Liver (tissue), 3 donors: Measurements from ENCODE around the gene DIAPH2.

Experiments
- FOXA1 ChIP-seq: IDR thresholded peaks from 2 replicates; pipeline ENCODE4 v1.6.1; 2016; ENCODE audit warnings: antibody characterized with exemption
- GABPA ChIP-seq, 2 donors: IDR thresholded peaks in 1 of 2; conservative IDR thresholded peaks in 1 of 2; 2 replicates each; pipeline ENCODE4 v1.6.1; 2016; ENCODE audit warnings: antibody characterized with exemption in 2 of 2, mild to moderate bottlenecking in 1 of 2, moderate library complexity in 1 of 2
- JUND ChIP-seq, 2 donors: IDR thresholded peaks; 2 replicates each; pipeline ENCODE4 v1.6.1; 2016; ENCODE audit warnings: antibody characterized with exemption in 2 of 2
- NR2F2 ChIP-seq: IDR thresholded peaks from 2 replicates; pipeline ENCODE4 v1.6.1; 2016; ENCODE audit warnings: antibody characterized with exemption
- RAD21 ChIP-seq, 2 donors: IDR thresholded peaks; 2 replicates each; pipeline ENCODE4 v1.6.1; 2016; ENCODE audit warnings: antibody characterized with exemption in 2 of 2, mild to moderate bottlenecking in 2 of 2
- YY1 ChIP-seq: IDR thresholded peaks from 2 replicates; pipeline ENCODE4 v1.6.1; 2016; ENCODE audit warnings: antibody characterized with exemption, mild to moderate bottlenecking
- TF ChIP-seq, protein P1 (sequence below): IDR thresholded peaks from 2 replicates; pipeline ENCODE4 v1.6.1; 2016; ENCODE audit warnings: antibody characterized with exemption, mild to moderate bottlenecking
- TF ChIP-seq, protein P2 (sequence below): fragments of 150-350 bp; IDR thresholded peaks from 2 replicates; pipeline ENCODE4 v1.5.1; 2017; ENCODE audit warnings: improper control_type of control experiment, low read depth, low read length; ENCODE audit not compliant: missing input control
- donor health status: healthy.
- donor health status: healthy.

DNA sequence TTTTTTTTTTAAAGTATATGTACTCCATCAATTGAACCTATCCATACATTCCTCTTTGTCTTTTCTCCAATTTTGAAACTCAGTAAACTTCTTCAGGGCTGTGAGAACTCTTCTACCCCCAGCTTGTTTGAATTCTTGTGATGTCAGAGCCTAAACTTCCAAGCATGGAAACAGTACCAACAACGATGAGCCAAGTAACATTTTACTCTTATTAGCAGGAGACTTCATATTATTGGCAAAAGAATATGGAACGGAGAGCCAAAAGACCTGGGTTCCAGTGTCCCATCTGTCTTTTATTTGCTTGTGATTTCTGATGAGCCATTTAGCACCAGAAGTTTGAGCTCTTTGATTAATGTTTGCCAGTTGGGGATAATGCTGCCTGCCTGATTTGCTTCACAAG is 5.3 kb downstream of the DIAPH2 start:
- TF ChIP-seq, protein P1, sequence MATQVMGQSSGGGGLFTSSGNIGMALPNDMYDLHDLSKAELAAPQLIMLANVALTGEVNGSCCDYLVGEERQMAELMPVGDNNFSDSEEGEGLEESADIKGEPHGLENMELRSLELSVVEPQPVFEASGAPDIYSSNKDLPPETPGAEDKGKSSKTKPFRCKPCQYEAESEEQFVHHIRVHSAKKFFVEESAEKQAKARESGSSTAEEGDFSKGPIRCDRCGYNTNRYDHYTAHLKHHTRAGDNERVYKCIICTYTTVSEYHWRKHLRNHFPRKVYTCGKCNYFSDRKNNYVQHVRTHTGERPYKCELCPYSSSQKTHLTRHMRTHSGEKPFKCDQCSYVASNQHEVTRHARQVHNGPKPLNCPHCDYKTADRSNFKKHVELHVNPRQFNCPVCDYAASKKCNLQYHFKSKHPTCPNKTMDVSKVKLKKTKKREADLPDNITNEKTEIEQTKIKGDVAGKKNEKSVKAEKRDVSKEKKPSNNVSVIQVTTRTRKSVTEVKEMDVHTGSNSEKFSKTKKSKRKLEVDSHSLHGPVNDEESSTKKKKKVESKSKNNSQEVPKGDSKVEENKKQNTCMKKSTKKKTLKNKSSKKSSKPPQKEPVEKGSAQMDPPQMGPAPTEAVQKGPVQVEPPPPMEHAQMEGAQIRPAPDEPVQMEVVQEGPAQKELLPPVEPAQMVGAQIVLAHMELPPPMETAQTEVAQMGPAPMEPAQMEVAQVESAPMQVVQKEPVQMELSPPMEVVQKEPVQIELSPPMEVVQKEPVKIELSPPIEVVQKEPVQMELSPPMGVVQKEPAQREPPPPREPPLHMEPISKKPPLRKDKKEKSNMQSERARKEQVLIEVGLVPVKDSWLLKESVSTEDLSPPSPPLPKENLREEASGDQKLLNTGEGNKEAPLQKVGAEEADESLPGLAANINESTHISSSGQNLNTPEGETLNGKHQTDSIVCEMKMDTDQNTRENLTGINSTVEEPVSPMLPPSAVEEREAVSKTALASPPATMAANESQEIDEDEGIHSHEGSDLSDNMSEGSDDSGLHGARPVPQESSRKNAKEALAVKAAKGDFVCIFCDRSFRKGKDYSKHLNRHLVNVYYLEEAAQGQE: no peak
- TF ChIP-seq, protein P2, sequence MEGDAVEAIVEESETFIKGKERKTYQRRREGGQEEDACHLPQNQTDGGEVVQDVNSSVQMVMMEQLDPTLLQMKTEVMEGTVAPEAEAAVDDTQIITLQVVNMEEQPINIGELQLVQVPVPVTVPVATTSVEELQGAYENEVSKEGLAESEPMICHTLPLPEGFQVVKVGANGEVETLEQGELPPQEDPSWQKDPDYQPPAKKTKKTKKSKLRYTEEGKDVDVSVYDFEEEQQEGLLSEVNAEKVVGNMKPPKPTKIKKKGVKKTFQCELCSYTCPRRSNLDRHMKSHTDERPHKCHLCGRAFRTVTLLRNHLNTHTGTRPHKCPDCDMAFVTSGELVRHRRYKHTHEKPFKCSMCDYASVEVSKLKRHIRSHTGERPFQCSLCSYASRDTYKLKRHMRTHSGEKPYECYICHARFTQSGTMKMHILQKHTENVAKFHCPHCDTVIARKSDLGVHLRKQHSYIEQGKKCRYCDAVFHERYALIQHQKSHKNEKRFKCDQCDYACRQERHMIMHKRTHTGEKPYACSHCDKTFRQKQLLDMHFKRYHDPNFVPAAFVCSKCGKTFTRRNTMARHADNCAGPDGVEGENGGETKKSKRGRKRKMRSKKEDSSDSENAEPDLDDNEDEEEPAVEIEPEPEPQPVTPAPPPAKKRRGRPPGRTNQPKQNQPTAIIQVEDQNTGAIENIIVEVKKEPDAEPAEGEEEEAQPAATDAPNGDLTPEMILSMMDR: no peak
- TF ChIP-seq FOXA1 (no peak), JUND (IDR thresholded peaks at IDR 0.05) (no peak), GABPA (IDR thresholded peaks at IDR 0.05 in 1 of 2, conservative IDR thresholded peaks at IDR 0.05 in 1 of 2) (no peak), YY1 (no peak), RAD21 (IDR thresholded peaks at IDR 0.05) (no peak), NR2F2 (no peak)
